NCI-H1105 treated with DMSO at 0.1 percent for 48 hours (cell line): ENCODE results near the gene KRT3.

ENCODE experiments used
- DNase-seq: peaks from one replicate; lab custom pipeline; 2025; lab: John Stamatoyannopoulos, UW

Gene KRT3

DNA sequence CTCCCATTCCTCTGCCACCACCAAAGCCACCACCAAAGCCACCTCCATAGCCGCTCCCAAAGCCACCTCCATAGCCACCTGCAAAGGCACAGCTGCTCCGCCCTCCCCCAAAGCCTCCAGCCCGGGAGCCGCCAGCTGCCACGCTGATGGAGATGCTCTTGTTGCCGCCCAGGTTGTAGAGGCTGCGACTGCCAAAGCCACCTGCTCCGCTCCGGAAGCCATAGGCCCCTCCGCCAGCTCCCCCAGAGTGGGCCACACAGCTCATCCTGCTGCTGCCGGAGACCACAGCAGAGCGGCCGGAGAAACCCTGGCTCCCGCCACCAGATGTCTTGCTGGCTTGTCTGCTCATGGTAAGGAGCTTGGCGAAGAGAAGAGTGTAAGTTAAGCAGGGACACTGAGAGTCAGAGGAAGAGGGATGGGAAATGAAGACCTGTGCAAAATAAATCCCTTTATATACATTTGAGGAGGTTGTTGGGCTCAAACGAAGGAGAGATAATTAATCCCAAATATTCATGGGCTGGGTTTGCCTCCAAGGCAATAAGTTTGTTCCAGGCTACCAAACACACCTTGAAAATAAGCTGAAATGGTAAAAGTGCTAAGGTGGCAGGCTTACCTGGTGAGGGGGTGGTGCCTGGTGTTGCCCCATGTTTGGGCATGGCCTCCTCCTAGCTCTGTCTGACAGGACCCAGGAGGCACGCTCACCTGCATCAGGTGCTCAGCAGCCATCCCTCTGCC is at the start of gene KRT3:
TSS of gene KRT3 (minus strand) at position 424 of the 735 bp plus-strand sequence. CDS start at position 349, 75 bp downstream.
- DNase-seq = no peak

- DNase-seq = no peak
Measured at GRCh38 chr12:52844386-52844785, 48.5 kb upstream of the KRT3 start.

- DNase-seq = no peak
Measured at GRCh38 chr12:52839436-52840105, 43.7 kb upstream of the KRT3 start.

GRCh38 chr12:52838609-52839435 is 42.9 kb upstream of the KRT3 start:
- no peak for DNase-seq

GRCh38 chr12:52837781-52838608 is 42.1 kb upstream of the KRT3 start:
- DNase-seq = no peak

GRCh38 chr12:52837413-52837741 is 41.5 kb upstream of the KRT3 start:
- no peak for DNase-seq

DNA sequence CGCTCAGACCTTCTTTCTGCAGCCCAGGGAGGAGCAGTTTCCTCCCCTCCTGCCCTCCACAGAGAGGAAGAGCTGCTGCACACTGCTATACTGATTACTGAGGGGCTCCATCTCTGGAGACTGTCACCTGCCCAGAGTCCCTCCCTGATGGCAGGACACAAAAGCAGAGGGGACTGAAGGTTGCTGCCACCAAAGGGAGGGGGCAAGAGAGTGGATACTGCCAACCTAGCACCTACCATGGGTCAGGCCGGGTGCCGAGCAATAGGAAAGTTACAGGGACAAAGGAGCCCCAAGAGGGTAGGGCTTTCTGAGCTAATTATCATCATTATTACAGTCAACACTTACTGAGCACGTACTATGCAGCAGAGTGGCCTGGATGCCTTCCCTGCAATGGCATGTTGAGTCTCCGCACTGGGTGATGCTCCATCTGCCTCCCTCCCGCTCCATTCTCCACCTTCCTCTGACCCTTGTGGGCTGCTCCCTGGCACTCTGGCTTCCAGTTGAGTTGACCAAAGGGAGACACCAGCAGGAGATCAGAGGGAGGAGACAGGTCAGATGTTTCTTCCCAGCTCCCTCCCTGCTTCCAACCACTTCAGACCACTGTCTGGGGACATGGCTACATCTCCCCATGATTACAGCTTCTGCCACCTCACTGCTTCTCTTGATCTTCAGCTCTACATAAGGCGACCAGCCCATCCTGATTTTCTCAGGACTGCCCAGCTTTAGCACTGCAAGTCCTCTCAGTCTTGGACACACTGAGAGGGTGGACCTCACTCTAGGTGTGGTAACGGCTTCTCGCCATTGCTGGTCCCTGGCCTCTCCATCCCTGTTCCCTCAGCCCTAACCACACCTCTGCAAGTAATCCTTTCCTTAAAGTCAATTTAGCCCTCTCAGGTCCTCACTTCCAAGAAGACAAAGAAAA is 40.8 kb upstream of the KRT3 start:
- no peak for DNase-seq

DNA sequence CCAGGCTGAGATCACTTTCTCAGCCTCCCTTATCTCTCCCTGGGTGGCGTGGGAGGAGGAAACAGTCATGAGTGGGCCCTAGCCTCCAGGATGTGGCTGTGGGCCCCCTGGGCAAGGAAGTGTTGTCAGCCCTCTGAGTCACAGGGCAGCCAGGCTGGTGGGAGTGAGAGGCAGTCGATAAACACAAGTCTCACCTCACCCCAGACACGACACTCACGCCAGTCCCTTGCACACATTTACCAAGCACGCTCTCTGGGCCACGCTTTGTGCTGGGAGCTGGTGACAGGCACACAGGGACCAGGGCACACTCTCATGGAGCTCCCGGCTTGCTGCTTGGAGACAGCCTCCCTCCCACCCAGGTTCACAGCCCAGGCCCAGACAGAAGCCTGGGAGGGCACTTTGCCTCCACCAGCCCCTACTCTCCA is 40.1 kb upstream of the KRT3 start:
- DNase-seq = no peak

DNA sequence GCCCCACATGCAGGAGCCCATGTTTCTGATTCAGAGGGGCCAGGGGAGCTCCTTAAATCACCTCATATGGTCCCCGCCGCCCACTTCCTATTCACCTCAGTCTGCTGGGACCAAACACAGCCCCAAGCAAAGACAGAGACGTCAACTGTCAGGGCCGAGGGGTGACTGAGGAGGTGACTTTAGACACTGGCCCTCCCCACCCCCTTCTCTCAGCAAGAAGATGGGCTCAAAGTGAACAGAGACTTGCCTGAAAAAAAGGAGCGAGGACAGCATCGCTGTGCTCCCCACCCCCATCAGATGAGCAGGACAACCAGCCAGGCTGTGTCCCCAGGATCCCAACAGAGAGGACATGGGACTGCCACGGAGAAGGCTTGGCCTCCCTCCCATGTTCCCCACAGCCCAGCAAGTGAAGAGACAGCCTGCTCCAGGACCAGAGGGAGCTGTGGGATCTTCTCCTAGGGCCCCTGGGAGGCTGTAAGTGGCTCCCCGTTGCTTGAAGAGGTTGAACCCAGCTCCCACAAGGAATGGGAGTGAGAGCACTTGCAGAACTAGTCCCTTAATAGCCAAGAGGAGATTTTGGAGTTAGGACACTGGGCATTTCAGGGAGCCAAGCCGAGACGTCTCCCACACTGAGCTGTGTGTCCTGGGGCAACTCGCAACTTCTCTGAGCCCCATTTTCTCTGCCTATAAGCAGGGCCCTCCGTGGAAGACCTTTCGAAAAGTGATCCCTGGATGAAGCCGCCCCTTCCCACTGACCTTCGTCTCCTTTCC is 39.5 kb upstream of the KRT3 start:
- DNase-seq = no peak

GRCh38 chr12:52834727-52835001 is 38.7 kb upstream of the KRT3 start:
- DNase-seq = no peak

GRCh38 chr12:52833922-52834726 is 38.2 kb upstream of the KRT3 start, which contains the start of gene KRT79:
TSS of gene KRT79 (minus strand) at chr12:52834311. CDS start at chr12:52834260, 51 bp downstream.
- no peak for DNase-seq

GRCh38 chr12:52832985-52833905 is 37.3 kb upstream of the KRT3 start:
- no peak for DNase-seq

DNA sequence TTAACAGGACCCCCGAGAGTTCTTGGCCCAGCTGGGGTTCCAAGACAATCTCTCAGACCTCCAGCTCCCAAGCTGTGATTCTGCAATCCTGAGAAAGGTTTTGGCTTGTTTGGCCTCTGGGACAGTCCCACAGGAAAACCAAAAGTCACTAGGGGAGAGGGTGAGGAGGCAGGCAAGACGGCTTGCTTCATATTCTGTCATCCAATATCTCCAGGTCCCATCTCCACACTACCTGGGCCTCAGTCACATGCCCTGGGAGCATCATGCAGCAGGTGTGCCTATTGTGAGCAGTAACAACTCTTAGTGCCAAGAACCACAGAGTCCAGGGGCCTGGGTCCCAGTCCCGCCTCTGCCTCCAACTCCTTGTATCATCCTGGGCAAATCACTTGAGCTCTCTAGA is 36.5 kb upstream of the KRT3 start:
- DNase-seq = no peak

DNA sequence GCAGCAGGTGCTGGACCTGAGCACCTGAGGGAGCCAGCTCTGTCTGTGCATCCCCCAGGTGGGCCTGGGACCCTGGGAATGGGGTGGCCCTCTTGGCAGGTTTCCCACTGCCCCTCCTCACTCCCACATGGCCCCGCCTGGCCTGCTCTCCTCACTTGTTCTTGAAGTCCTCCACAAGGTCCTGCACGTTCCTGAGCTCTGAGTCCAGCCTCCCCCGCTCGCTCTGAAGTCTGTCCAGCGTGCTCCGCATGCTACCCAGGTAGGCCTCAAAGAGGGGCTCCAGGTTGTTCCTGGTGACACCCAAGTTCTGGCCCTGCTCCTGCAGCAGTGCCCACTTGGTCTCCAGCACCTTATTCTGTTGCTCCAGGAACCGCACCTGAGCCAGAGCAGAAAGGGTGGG is 35.3 kb upstream of the KRT3 start:
- no peak for DNase-seq

DNA sequence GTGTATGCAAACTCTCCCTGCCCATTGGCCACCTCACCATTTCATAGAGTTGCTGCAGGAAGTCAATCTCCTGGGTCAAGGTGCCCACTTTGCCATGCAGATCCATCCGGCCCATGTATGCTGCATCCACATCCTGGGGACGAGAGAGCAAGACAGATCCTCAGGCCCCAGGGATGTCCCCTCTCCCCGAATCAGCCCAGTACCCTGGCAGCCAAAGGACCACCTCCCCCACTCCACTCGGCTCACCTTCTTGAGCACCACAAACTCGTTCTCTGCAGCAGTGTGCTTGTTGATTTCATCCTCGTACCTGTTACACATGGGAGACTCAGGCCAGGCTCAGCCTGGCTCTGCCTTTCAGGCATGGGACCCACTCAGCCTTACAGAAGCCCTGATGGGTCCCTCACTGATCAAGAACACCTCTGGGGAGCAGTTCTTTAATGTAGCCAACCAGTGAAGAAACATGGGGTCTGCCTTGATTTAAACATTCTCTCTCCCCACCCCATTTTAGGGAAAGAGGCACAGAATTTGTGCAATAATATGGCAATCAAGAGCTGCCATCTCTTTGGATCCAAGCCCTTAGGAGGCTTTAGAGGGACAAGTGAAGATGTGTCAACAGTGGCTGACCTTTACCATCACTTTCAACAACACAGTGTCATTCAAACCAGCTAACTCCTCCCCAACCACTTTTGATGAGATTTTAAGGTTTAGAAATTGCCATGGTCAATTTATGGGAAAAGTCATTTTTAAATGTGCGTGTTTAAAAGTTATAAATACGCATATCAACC is 34.3 kb upstream of the KRT3 start:
- DNase-seq = no peak

DNA sequence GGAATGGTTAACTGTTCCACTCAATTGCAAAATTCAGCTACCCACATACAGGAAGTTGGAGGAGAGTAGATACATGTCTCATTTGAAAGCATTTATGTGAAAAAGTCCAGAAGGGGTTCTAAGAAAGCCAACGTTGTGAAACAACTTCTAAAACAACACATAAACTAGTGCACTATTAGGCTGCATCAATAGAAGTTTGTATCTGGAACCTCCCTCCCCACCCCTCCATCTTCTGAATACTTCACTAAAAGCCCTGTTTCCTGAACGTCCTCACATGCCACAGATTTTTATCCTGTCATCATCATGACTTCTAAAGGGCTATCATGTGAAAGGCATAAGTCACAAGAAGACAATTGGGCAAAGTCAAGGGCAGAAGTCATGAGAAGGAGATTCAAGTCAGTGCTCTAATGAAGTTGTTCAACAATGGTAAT is 32.7 kb upstream of the KRT3 start:
- no peak for DNase-seq

DNA sequence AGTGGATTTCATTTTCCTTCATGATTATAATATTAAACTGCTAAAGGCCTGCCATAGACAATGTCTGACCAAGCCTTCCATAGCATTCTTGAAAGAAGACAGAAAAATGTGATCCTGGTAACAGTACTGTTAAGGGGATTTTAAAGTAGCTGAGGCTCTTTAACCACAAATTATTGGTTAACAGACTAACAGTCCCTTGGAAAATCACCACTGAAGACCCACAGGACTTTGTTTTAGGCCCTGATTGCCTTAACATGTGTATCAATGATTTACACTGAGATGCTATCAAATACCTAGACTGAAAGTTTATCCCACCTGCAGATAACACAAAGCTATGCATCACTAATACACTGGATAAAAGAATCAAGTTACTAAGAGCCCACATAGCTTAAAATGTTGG is 32.2 kb upstream of the KRT3 start:
- DNase-seq = no peak
